Chondrocyte (in vitro differentiated cells): ENCODE results near the gene SEMA4B. TPM values are rescaled to one million over a fixed set of nuclear protein-coding genes. Genes with fewer than 3 reads are reported as not detected.

Experiments used
- DNase-seq: peaks from one replicate; pipeline ENCODE4 v3.0.0; 2021; ENCODE audit warnings: mixed read lengths, low spot score
- H3K27ac Mint-ChIP-seq: one replicate; pipeline ENCODE4 v1.8.0; 2021; ENCODE audit warnings: mild to moderate bottlenecking, moderate library complexity, mixed read lengths; ENCODE audit not compliant: unreplicated experiment
- H3K27me3 Mint-ChIP-seq: 2 replicates; pipeline ENCODE4 v1.8.0; 2021; ENCODE audit warnings: low read depth, mixed read lengths
- H3K36me3 Mint-ChIP-seq: 2 replicates; pipeline ENCODE4 v1.8.0; 2021; ENCODE audit warnings: low read depth, mixed read lengths
- H3K4me1 Mint-ChIP-seq: 2 replicates; pipeline ENCODE4 v1.8.0; 2021; ENCODE audit warnings: low read depth, mild to moderate bottlenecking, mixed read lengths
- H3K4me3 Mint-ChIP-seq: one replicate; pipeline ENCODE4 v1.8.0; 2021; ENCODE audit warnings: mild to moderate bottlenecking, moderate library complexity, mixed read lengths; ENCODE audit not compliant: unreplicated experiment
- H3K9me3 Mint-ChIP-seq: 2 replicates; pipeline ENCODE4 v1.8.0; 2021; ENCODE audit warnings: low read depth, mixed read lengths
- total RNA-seq: library from RNA; stranded (reverse); gene quantifications from 3 replicates; pipeline ENCODE4 v1.2.1, GENCODE V29; 2021
- TF ChIP-seq, protein P1 (sequence below): fragments of 200-600 bp; sonication (generic); IDR thresholded peaks from 2 replicates; pipeline ENCODE4 v1.5.0; 2021; ENCODE audit warnings: antibody characterized with exemption, mild to moderate bottlenecking, moderate library complexity

The SEMA4B gene
- total RNA-seq, 1 donor from 2014 or later, result 10.5 TPM

DNA sequence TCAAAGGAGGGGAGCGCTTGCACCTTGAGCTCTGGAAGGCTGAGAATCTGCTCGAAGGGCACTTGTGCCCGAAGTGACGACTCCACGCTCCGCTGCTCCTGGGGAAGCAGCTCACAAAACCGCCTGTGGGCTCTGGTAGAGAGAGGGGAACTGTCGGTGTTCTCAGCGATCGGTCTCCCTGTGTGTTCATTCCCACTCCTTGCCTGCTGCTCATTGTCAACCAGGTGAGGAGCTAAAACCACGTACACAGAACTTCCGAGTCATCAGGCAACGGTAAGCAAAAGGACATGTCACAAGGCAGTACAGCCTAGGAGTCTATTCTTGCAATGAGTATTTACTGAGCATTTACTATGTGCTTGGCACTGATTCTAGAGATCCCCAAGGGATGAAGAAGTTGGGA lies 31.1 kb downstream of the SEMA4B start:
- Mint-ChIP-seq H3K27me3 (no peaks in the 10 kb centered on the region), H3K4me3 (peak overlapping the region; percentile 81), H3K27ac (no peak overlapping the region), H3K36me3 (peaks cover 11% of the 10 kb centered on the region), H3K9me3 (no peaks in the 10 kb centered on the region), H3K4me1 (peaks cover 25% of the 10 kb centered on the region)
- TF ChIP-seq, protein P1, sequence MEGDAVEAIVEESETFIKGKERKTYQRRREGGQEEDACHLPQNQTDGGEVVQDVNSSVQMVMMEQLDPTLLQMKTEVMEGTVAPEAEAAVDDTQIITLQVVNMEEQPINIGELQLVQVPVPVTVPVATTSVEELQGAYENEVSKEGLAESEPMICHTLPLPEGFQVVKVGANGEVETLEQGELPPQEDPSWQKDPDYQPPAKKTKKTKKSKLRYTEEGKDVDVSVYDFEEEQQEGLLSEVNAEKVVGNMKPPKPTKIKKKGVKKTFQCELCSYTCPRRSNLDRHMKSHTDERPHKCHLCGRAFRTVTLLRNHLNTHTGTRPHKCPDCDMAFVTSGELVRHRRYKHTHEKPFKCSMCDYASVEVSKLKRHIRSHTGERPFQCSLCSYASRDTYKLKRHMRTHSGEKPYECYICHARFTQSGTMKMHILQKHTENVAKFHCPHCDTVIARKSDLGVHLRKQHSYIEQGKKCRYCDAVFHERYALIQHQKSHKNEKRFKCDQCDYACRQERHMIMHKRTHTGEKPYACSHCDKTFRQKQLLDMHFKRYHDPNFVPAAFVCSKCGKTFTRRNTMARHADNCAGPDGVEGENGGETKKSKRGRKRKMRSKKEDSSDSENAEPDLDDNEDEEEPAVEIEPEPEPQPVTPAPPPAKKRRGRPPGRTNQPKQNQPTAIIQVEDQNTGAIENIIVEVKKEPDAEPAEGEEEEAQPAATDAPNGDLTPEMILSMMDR, result no peak
- DNase-seq, result no peak

DNA sequence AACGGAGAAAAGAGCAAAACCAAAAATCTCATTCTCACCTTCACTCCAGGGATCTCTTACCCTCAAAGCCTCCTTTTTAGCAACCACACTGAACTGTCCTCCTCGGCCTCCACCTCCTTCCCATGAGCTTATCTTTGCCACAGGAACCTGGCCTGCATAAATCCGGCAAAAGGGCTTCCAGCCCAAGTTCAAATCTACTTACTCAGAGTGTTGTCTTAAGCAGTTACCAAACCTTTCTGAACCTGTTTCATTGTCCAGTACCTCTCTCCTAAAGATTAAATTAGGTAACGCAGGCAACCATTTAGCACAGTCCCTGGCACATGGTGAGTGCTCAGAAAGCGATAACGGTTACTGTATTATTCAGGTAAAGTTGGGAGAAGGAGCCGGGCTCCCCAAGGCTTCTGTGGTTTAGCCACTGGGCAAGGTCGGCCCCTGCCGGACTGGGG lies 31.8 kb downstream of the SEMA4B start:
- TF ChIP-seq, protein P1, result no peak
- Mint-ChIP-seq H3K4me3 (peak overlapping the region; percentile 81), H3K4me1 (peaks cover 25% of the 10 kb centered on the region), H3K9me3 (no peaks in the 10 kb centered on the region), H3K27ac (peak overlapping the region; percentile 60), H3K36me3 (peaks cover 11% of the 10 kb centered on the region), H3K27me3 (no peaks in the 10 kb centered on the region)
- no peak for DNase-seq

- no peak for DNase-seq
- peak within 1 kb of the TSS; percentile 88 for H3K27ac Mint-ChIP-seq
Observed at GRCh38 chr15:90233387-90234095, 32.4 kb downstream of the SEMA4B start, which contains the start of gene CIB1. CIB1 (minus strand) TSS chr15:90233941; CDS start chr15:90233885, 56 bp downstream.

GRCh38 chr15:90234096-90234988 lies 33.2 kb downstream of the SEMA4B start, which contains the start of gene GDPGP1:
GDPGP1 (plus strand) TSS chr15:90234209; CDS start chr15:90240909, 6,700 bp downstream.
- TF ChIP-seq, protein P1, result no peak
- no peaks in the 10 kb centered on the region for H3K27me3 Mint-ChIP-seq

More at GRCh38 chr15:90233387-90234095, 32.4 kb downstream of the SEMA4B start, which contains the start of gene CIB1:
- H3K27me3 Mint-ChIP-seq, result no peaks in the 10 kb centered on the region
- peak within 1 kb of the TSS; percentile 81 for H3K4me3 Mint-ChIP-seq
- H3K9me3 Mint-ChIP-seq, result no peaks in the 10 kb centered on the region
- peaks cover 11% of the 10 kb centered on the region for H3K36me3 Mint-ChIP-seq
- peaks cover 25% of the 10 kb centered on the region for H3K4me1 Mint-ChIP-seq
- TF ChIP-seq, protein P1, result peak; percentile 74

DNA sequence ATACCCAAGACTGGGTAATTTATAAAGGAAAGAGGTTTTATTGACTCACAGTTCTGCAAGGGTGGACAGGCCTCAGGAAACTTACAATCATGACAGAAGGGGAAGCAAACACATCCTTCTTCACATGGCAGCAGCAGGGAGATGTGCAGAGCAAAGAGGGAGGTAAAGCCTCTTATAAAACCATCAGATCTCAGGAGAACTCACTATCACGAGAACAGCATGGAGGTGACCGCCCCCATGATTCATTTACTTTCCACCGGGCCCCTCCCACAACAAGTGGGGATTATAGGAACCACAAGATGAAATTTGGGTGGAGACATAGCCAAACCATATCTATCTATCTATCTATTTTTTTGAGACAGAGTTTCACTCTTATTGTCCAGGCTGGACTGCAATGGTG lies 38.2 kb downstream of the SEMA4B start:
- Mint-ChIP-seq H3K27ac (no peak overlapping the region), H3K4me1 (peaks cover 8% of the 10 kb centered on the region), H3K4me3 (no peak overlapping the region), H3K36me3 (peaks cover 3% of the 10 kb centered on the region), H3K9me3 (no peaks in the 10 kb centered on the region), H3K27me3 (no peaks in the 10 kb centered on the region)
- TF ChIP-seq, protein P1, result no peak
- no peak for DNase-seq

More at GRCh38 chr15:90234096-90234988, 33.2 kb downstream of the SEMA4B start, which contains the start of gene GDPGP1:
- Mint-ChIP-seq H3K36me3 (peaks cover 9% of the 10 kb centered on the region), H3K4me1 (peaks cover 25% of the 10 kb centered on the region), H3K27ac (peak within 1 kb of the TSS; percentile 88), H3K4me3 (peak within 1 kb of the TSS; percentile 81), H3K9me3 (no peaks in the 10 kb centered on the region)
- DNase-seq, result no peak
